BLaER1 treated with 17β-estradiol and CSF1 and Interleukin-3, amounts not matched to agents 10 nM and 100 nM (cell line): Measurements from ENCODE around the gene HGD.

Experiments
- H3K27ac ChIP-seq, 11 experiments: shearing (Covaris generic); formaldehyde crosslinking; 2 replicates each; pipeline ENCODE4 v1.8.1; 2022
- H3K27me3 ChIP-seq, 11 experiments: shearing (Covaris generic); formaldehyde crosslinking; 2 replicates each; pipeline ENCODE4 v1.8.1; 2022
- H3K36me3 ChIP-seq, 11 experiments: shearing (Covaris generic); formaldehyde crosslinking; 2 replicates each; pipeline ENCODE4 v1.8.1; 2022
- H3K4me1 ChIP-seq, 10 experiments: shearing (Covaris generic); formaldehyde crosslinking; 2 replicates each; pipeline ENCODE4 v1.8.1; 2022
- H3K4me2 ChIP-seq, 11 experiments: shearing (Covaris generic); formaldehyde crosslinking; 2 replicates each; pipeline ENCODE4 v1.8.1; 2022
- H3K4me3 ChIP-seq, 10 experiments: shearing (Covaris generic); formaldehyde crosslinking; 2 replicates each; pipeline ENCODE4 v1.8.1; 2022
- H3K9ac ChIP-seq, 11 experiments: shearing (Covaris generic); formaldehyde crosslinking; 2 replicates each; pipeline ENCODE4 v1.8.1; 2022
- H3K9me3 ChIP-seq, 11 experiments: shearing (Covaris generic); formaldehyde crosslinking; replicated peaks in 1 of 11; 2 replicates each; pipeline ENCODE4 v1.8.1; 2022
- H4K20me1 ChIP-seq, 11 experiments: shearing (Covaris generic); formaldehyde crosslinking; 2 replicates each; pipeline ENCODE4 v1.8.1; 2022
- Cebpa-rat ChIP-seq, 11 experiments: shearing (Covaris generic); IDR thresholded peaks; 2 replicates each; pipeline ENCODE4 v1.8.1; 2022

The HGD gene

GRCh38 chr3:120670576-120670975 lies 11.5 kb downstream of the HGD start:
- no peak overlapping the region for H3K4me2 ChIP-seq
- no peaks in the 10 kb centered on the region for H4K20me1 ChIP-seq
- no peaks in the 10 kb centered on the region for H3K4me1 ChIP-seq
- H3K27me3 ChIP-seq = no peaks in the 10 kb centered on the region
- no peaks in the 10 kb centered on the region for H3K36me3 ChIP-seq
- H3K4me3 ChIP-seq = no peak overlapping the region
- no peak overlapping the region for H3K9ac ChIP-seq
- H3K9me3 ChIP-seq = no peaks in the 10 kb centered on the region; a peak in 1 of 22 replicates
- TF ChIP-seq Cebpa-rat (IDR thresholded peaks at IDR 0.05) = no peak
- H3K27ac ChIP-seq = no peak overlapping the region

- no peak overlapping the region for H3K27ac ChIP-seq
These were observed 17.1 kb downstream of the HGD start for GRCh38 chr3:120664926-120665325.

GRCh38 chr3:120661945-120662344 lies 20.1 kb downstream of the HGD start:
- Histone ChIP-seq H4K20me1 (no peaks in the 10 kb centered on the region), H3K27ac (no peak overlapping the region)

More at GRCh38 chr3:120664926-120665325, 17.1 kb downstream of the HGD start:
- peaks cover 0 to under 1% (median 0%) of the 10 kb centered on the region in 10 experiments; a peak in 1 of 20 replicates for H3K4me1 ChIP-seq
- no peak overlapping the region for H3K4me2 ChIP-seq
- H3K9me3 ChIP-seq = no peaks in the 10 kb centered on the region; a peak in 1 of 22 replicates
- H3K27me3 ChIP-seq = no peaks in the 10 kb centered on the region
- H3K4me3 ChIP-seq = no peak overlapping the region
- H3K9ac ChIP-seq = no peak overlapping the region
- TF ChIP-seq Cebpa-rat (IDR thresholded peaks at IDR 0.05) = no peak
- no peaks in the 10 kb centered on the region for H4K20me1 ChIP-seq
- H3K36me3 ChIP-seq = no peaks in the 10 kb centered on the region

GRCh38 chr3:120661106-120661905 lies 20.7 kb downstream of the HGD start:
- H3K9me3 ChIP-seq = peaks cover 0 to 5% (median 0%) of the 10 kb centered on the region in 11 experiments; a peak in 2 of 22 replicates
- no peak overlapping the region for H3K4me2 ChIP-seq
- no peak for TF ChIP-seq Cebpa-rat (IDR thresholded peaks at IDR 0.05)
- no peak overlapping the region for H3K9ac ChIP-seq
- no peaks in the 10 kb centered on the region for H4K20me1 ChIP-seq
- no peaks in the 10 kb centered on the region for H3K27me3 ChIP-seq
- peaks cover 0 to 15% (median 0%) of the 10 kb centered on the region in 10 experiments; a peak in 5 of 20 replicates for H3K4me1 ChIP-seq
- H3K4me3 ChIP-seq = no peak overlapping the region
- H3K27ac ChIP-seq = no peak overlapping the region
- no peaks in the 10 kb centered on the region for H3K36me3 ChIP-seq

More at GRCh38 chr3:120661945-120662344, 20.1 kb downstream of the HGD start:
- Histone ChIP-seq H3K4me2 (no peak overlapping the region), H3K4me1 (peaks cover 0 to 15% (median 0%) of the 10 kb centered on the region in 10 experiments; a peak in 5 of 20 replicates), H3K4me3 (no peak overlapping the region), H3K36me3 (no peaks in the 10 kb centered on the region), H3K9me3 (peaks cover 0 to 5% (median 0%) of the 10 kb centered on the region in 11 experiments; a peak in 2 of 22 replicates), H3K9ac (no peak overlapping the region), H3K27me3 (no peaks in the 10 kb centered on the region)
- no peak for TF ChIP-seq Cebpa-rat (IDR thresholded peaks at IDR 0.05)

- TF ChIP-seq Cebpa-rat (IDR thresholded peaks at IDR 0.05) = no peak
These were observed 22.2 kb downstream of the HGD start for GRCh38 chr3:120659834-120660233.

GRCh38 chr3:120659285-120659684 lies 22.8 kb downstream of the HGD start:
- peaks cover 0 to 5% (median 0%) of the 10 kb centered on the region in 11 experiments; a peak in 2 of 22 replicates for H3K9me3 ChIP-seq
- H3K36me3 ChIP-seq = no peaks in the 10 kb centered on the region
- H4K20me1 ChIP-seq = no peaks in the 10 kb centered on the region
- no peak overlapping the region for H3K4me3 ChIP-seq
- H3K4me2 ChIP-seq = peak overlapping the region in 3 of 11 experiments; percentile 13 to 51 (median 14); a peak in 2 of 22 replicates
- H3K27ac ChIP-seq = no peak overlapping the region
- H3K4me1 ChIP-seq = peaks cover 0 to 15% (median 0%) of the 10 kb centered on the region in 10 experiments; a peak in 5 of 20 replicates
- TF ChIP-seq Cebpa-rat (IDR thresholded peaks at IDR 0.05) = no peak
- no peak overlapping the region for H3K9ac ChIP-seq
- H3K27me3 ChIP-seq = no peaks in the 10 kb centered on the region

More at GRCh38 chr3:120659834-120660233, 22.2 kb downstream of the HGD start:
- Histone ChIP-seq H3K4me3 (no peak overlapping the region), H3K4me2 (peak overlapping the region in 3 of 11 experiments; percentile 2 to 51 (median 13); a peak in 1 of 22 replicates), H3K9ac (no peak overlapping the region), H3K4me1 (peaks cover 0 to 15% (median 0%) of the 10 kb centered on the region in 10 experiments; a peak in 5 of 20 replicates), H3K9me3 (peaks cover 0 to 5% (median 0%) of the 10 kb centered on the region in 11 experiments; a peak in 2 of 22 replicates), H4K20me1 (no peaks in the 10 kb centered on the region), H3K27me3 (no peaks in the 10 kb centered on the region), H3K36me3 (no peaks in the 10 kb centered on the region), H3K27ac (no peak overlapping the region)

GRCh38 chr3:120652896-120653545 lies 29.0 kb downstream of the HGD start:
- Histone ChIP-seq H3K27me3 (no peaks in the 10 kb centered on the region), H3K36me3 (no peaks in the 10 kb centered on the region), H3K4me2 (peak overlapping the region in 1 of 11 experiments; percentile 6; a peak in 1 of 22 replicates), H4K20me1 (no peaks in the 10 kb centered on the region), H3K27ac (no peak overlapping the region), H3K9ac (no peak overlapping the region), H3K4me1 (peaks cover 0 to 4% (median 0%) of the 10 kb centered on the region in 10 experiments; a peak in 1 of 20 replicates), H3K4me3 (no peak overlapping the region), H3K9me3 (no peaks in the 10 kb centered on the region)
- TF ChIP-seq Cebpa-rat (IDR thresholded peaks at IDR 0.05) = no peak

GRCh38 chr3:120652281-120652680 lies 29.8 kb downstream of the HGD start:
- no peak for TF ChIP-seq Cebpa-rat (IDR thresholded peaks at IDR 0.05)
- H3K27ac ChIP-seq = no peak overlapping the region
- H3K4me1 ChIP-seq = peaks cover 0 to 4% (median 0%) of the 10 kb centered on the region in 10 experiments; a peak in 1 of 20 replicates
- no peak overlapping the region for H3K9ac ChIP-seq
- no peak overlapping the region for H3K4me2 ChIP-seq
- no peaks in the 10 kb centered on the region for H3K9me3 ChIP-seq
- H4K20me1 ChIP-seq = no peaks in the 10 kb centered on the region
- no peak overlapping the region for H3K4me3 ChIP-seq
- no peaks in the 10 kb centered on the region for H3K27me3 ChIP-seq
- no peaks in the 10 kb centered on the region for H3K36me3 ChIP-seq

- Histone ChIP-seq H3K9me3 (no peaks in the 10 kb centered on the region), H3K9ac (no peak overlapping the region), H4K20me1 (no peaks in the 10 kb centered on the region), H3K4me1 (peaks cover 0 to 10% (median 0%) of the 10 kb centered on the region in 10 experiments; a peak in 8 of 20 replicates), H3K4me3 (no peak overlapping the region), H3K27ac (no peak overlapping the region), H3K27me3 (no peaks in the 10 kb centered on the region), H3K4me2 (no peak overlapping the region), H3K36me3 (no peaks in the 10 kb centered on the region)
- TF ChIP-seq Cebpa-rat (IDR thresholded peaks at IDR 0.05) = no peak
These were observed 31.7 kb downstream of the HGD start for GRCh38 chr3:120650311-120650710.
